Hypothalamus (tissue), 51 donors: Measurements from ENCODE around the gene NIPBL.
"Not testable (repeated sequence)": the region's sequence is repeated elsewhere in the genome, so short reads cannot be mapped to it uniquely, and the experiment has no call there.

Experiments used
- DNase-seq, 51 donors: peaks; one replicate each; lab custom pipeline; 2025; lab: John Stamatoyannopoulos, UW

NIPBL gene

DNA sequence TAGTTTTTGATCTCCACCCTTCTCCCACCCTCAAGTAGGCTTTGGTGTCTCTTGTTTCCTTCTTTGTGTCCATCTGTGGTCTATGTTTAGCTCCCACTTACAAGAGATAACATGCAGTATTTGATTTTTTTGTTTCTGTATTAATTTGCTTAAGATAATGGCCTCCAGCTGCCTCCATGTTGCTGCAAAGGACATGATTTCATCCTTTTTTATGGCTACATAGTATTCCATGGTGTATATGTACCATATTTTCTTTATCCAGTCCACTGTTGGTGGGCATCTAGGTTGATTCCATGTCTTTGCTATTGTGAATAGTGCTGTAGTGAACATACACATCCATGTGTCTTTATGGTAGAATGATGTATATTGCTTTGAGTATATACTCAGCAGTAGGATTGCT is 24.5 kb downstream of the NIPBL start:
- not testable (repeated sequence) for DNase-seq

DNA sequence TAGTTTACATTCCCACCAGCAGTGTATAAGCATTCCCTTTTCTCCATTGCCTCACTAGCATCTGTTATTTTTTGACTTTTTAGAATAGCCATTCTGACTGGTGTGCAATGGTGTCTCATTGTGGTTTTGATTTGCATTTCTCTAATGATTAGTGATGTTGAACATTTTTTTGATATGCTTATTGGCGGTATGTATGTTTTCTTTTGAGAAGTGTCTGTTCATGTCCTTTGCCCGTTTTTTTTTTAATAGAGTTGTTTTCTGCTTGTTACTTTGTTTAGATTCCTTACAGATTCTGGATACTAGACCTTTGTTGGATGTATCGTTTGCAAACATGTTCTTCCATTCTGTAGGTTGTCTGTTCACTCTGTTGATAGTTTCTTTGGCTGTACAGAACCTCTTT is 25.3 kb downstream of the NIPBL start:
- DNase-seq, result no peak

DNA sequence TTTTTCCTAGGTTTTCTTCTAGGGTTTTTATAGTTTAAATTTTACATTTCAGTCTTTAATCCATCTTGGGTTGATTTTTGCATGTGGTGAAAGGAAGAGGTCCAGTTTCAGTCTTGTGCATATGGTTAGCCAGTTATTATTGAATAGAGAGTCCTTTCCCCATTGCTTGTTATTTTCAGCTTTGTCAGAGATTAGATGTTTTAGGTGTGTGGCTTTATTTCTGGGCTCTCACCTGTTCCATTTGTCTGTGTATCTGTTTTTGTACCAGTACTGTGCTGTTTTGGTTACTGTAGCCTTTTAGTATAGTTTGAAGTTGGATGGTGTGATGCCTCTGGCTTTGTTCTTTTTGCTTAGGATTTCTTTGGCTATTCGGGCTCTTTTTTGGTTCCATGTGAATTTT is 25.8 kb downstream of the NIPBL start:
- DNase-seq, result no peak

DNA sequence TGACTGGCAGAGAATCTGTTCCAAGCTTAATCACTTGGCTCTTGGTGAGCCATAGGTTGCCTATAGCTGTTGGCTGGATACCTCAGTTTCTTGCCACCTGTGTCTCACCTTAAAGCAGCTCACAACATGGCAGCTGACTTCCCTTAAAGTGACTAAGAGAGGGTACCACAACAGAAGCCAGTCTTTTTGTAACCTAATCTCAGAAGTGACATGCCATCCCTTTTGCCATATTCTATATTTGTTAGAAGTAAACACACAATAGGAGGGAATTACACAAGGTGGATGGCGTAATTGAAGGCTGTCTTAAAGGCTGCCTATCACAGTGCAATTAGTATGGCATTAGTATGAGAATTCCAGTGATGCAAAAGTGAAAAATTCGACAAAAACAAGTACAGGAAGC is 28.1 kb downstream of the NIPBL start:
- DNase-seq, result no peak

DNA sequence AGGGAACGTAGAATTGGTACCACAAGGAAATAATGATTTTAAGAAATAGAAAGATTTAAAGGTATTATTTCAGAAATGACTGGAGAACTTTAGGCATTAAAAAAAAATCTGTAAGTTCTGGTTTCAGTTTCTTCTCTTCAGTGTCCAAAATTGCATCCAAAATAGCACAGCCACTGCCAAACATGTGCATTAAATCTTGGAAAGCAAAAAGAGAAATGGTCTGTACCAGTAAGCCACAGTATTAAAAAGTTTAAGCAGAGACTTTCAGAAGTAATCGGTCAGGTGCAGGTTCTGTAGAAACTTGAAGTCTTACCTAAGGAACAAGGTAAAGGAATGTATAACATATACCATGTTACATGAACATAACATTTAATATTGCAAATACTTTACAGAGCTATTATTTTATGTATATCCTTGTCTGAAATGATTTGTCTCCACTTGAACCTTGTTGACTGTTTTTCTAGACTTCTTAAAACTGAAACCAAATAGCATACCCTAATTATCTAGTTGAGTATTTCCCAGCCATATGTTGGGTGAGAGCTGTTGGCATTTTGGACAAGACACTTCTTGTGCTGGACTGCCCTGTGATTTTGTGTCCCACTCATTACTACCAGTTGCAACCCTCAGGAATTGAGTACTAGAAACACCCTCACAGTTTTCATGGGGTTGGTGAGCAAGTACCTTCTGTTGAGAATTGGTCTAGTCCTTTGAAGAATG is 32.1 kb downstream of the NIPBL start:
- DNase-seq, result no peak

DNA sequence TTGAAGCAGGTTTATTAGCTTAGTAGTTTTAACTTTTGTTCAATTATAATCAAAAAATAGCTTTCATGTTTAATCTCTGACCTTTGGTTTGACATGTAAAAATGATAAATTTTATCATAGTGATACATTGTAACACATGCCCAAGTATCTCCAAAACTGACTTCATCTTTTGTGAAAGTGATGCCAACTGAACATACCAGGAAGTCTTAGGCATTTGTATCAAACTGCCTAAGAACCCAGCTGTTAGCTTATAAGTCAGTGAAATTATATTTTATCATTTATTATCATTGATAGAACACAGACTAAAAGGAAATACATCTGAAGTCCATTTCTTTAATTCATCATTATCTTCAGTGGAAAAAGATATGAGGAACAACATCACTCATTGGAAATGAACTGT is 39.1 kb downstream of the NIPBL start:
- no peak for DNase-seq

DNA sequence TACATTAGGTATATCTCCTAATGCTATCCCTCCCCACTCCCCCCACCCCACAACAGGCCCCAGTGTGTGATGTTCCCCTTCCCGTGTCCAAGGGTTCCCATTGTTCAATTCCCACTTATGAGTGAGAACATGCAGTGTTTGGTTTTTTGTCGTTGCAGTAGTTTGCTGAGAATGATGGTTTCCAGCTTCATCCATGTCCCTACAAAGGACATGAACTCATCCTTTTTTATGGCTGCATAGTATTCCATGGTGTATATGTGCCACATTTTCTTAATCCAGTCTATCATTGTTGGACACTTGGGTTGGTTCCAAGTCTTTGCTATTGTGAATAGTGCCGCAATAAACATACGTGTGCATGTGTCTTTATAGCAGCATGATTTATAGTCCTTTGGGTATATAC is 40.0 kb downstream of the NIPBL start:
- DNase-seq, result not testable (repeated sequence)

DNA sequence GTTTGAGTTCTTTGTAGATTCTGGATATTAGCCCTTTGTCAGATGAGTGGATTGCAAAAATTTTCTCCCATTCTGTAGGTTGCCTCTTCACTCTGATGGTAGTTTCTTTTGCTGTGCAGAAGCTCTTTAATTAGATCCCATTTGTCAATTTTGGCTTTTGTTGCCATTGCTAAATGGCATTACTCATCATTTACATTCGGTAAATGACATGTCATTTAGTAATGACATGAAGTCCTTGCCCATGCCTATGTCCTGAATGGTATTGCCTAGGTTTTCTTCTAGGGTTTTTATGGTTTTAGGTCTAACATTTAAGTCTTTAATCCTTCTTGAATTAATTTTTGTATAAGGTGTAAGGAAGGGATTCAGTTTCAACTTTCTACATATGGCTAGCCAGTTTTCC is 40.8 kb downstream of the NIPBL start:
- DNase-seq, result not testable (repeated sequence)

DNA sequence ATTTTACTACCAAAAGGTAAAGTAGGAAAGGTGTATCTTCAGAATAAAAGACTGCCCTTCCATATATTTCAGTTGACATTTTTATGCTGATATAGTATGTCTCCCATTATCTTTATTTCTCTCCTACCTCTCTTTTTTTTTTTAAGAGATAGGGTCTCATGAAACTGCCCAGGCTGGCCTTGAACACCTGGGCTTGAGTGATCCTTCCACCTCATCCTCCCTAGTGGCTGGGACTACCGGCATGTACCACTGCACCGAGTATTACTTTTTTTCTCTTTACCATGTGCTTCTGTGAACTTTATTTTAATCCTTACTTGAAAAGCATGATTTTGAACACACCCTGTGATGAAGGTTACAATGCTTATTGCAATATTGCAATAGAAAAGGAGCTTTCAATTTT is 42.7 kb downstream of the NIPBL start:
- DNase-seq, result no peak

DNA sequence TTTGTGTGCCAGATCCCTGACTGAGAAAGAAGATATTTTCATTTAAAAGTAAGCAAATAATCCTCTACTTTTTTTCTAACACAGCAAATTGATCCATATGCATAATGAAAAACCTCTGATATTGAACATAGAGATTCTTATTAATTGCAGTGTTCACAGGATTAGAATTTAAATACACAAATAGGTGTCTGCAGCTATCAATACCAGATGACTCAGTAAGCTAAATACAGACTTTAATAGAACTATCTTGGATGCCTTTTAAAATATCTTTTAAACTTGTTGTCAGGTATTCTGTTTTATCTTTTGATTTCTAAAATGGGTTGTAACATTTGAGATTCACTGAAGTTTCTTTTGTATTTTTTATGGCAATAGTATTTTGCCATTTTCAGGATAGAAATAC is 43.1 kb downstream of the NIPBL start:
- no peak for DNase-seq

DNA sequence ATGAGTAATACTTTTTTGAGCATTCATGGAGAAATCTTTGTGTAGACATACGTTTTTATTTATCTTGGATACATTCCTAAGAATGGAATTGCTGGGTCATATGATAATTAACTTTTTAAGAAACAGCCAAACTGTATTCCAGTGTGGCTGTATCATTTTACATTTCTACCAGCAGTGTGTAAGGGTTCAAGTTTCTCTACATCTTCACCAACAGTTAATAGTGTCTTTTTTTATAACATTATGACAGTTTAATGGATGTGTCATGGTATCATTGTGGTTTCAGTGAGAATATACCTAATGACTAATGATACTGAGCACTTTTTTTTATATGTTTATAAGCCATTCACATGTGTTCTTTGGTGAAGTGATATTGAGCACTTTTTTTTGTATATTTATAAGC is 52.4 kb downstream of the NIPBL start:
- DNase-seq, result no peak

DNA sequence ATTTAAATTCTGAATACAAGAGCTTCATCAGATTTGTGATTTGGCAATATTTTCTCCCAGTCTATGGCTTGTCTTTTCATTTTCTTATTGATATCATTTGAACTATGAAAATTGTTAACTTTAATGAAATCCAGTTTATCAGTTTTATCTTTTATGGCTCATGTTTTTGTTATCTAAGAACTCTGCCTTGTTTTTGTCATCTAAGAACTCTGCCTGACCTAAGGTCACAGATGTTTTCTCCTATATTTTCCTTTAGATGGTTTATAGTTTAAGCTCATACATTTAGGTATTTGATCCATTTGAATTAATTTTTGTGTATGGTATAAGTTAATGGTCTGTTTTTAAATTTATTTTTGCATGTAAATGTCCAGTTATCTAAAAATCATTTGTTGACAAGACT is 52.9 kb downstream of the NIPBL start:
- DNase-seq, result no peak

DNA sequence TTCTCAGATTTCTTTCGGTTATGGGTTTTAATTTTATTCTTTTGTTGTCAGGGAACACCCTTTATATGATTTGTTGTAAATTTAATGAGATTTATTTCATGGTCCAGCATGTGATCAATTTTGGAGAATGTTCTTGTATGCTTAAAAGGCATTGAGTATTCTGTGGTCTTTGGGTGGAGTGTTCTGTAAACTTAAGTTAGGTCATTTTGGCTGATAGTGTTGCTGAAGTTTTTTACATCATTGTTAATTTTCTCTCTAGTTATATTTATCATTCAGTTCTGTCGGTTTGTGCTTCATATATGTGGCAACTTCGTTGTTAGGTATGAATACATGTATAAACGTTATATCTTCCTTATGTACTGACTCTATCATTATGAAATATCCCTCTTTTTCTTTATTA is 55.5 kb downstream of the NIPBL start:
- no peak for DNase-seq

DNA sequence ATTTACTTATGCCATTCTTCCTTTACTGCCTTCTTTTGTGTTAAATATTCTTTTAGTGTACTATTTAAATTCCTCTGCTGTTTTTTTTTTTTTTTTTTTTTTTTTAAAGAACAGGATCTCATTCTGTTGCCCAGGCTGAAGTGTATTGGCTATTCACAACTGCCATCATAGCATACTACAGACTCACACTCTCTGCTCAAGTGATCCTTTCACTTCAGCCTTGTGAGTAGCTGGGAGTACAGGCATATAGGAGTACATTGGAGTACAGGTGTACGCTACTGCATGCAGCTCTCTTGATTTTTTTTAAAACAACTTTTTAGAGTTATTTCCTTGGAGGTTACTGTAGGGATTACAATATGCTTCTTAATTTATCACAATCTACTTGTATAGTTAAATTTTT is 56.1 kb downstream of the NIPBL start:
- DNase-seq, result no peak

DNA sequence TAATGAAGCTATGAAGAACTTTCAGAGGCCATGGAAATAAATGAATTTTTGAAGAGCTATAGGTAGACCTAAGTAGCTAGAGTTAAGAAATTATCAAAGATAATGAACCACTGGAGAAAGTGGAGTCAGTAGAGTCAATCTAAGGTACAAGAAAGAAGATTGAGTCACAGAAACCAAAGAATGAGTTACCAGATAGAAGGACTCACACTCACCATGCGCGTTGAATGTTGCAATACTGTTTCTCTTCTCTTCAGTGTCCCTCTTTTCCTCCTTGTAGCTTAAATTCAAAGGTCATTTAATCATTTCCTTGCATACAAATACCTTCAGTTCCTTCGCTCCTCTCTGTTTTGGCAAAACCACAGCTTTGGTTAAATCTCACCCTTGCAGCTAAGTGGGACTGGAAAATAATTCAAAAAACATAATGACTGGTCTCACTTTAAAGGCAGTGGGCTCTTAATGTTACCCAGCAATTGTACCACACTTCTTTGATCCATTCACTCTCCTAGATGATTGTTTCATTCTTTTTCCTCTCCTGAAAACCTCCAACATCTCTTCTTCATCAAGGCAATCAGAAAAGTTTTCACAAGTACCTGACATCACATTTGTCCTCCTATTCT is 58.3 kb downstream of the NIPBL start:
- no peak for DNase-seq

DNA sequence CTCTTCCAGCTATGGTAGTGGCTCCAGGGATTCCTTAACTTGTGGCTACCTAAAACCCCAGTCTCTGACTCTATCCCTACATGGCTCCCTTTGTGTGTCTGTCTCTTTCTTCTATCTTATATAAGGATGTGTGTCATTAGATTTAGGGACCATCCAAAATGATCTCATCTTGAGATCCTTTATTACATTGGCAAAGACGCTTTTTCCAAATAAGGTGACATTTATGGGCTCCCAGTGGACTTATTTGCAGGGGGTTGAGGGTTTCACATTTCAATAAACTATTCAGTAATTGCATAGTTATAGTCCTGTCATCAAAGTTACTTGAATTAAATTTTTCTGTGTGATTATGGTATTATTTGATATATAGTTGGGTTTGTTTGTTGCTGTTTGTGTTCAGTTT is 59.2 kb downstream of the NIPBL start:
- no peak for DNase-seq

DNA sequence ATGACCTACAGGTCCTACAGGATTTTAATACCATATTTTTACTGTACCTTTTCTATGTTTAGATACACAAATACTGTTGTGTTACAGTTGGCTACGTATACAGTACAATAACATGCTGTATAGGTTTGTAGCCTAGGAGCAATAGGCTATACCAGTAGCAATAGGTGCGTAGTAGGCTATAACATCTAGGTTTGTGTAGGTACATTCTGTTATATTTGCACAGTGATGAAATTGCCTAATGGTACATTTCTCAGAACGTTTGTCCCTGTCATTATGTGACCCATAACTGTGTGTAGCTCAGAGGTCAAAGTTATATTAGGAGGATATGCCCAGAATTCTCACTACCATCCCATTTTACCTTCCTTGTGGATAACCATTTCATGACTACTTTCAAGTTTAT is 59.7 kb downstream of the NIPBL start:
- DNase-seq, result no peak

DNA sequence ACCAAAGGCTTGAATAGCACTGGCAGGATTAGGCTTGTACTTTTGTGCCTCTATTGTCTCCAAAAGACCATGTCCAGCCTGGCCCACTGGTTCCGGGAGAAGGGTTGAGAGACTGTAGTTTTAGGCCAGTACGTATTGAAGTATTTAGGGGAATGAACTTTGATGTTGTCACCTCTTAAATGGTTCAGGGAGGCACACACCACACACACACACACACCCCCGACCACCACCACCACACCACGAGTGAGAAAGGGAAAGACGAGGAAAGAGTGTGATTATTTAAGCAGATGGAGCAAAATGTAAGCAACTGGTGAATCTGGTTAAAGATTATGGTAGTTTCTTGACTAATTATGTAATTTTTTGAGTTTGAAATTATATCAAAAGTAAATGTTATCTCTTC is 61.6 kb downstream of the NIPBL start:
- no peak for DNase-seq

DNA sequence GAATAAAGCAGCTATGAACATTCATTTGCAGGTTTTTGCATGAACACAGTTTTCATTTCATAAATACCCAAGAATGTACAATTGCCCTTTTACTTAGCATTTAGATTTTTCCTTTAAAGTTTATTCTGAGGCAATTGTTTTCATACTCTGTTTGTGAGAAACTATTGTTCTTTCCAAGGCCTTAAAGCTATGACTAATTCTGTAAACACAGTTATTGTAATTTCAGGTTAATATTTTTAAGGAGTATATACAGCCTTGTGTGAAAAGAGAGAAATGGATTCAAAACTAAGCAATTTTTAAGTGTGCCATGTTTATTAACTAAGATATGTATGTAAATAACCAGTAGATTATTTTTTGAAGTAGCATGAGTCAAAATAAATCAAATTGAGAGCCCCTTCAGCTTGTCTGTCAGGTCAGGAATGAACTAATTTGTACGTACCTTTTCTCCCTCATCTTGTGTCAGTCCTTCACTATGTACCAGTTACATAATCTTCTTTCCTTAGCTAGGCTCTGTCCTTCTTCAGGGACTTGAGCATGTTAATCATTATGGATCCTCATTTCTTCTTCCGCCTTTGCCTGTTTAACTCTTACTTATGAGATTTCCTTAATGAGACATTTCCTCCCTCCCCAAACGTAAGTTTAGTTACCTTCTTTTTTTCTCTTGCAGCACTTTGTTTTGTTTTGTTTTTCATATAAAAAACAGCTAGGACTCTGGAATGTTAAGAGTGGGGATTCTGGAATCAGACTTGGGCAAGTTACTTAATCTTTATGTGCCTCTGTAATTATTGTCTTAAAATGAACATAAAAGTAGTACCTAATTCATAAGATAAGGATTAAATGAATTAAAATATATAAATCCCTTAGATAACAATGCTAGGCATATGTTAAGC is 63.6 kb downstream of the NIPBL start:
- no peak for DNase-seq

DNA sequence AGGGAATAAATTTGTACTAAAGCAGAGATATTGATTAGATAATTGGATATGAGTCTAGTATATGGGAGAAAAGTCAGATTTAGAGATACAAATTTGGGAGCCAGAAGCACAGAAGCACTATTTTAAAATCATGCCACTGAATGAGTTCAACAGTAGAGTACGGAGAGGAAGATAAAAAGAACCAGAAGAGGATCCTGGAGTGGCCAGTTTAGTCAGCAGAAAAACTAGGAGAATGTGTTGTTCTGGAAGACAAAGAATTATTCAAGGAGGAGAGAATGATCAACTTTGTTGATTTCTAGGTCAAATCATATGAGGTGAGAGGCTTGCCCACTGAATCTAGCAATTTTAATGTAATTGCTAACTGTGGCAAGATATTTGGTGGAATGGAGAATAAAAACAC is 67.0 kb downstream of the NIPBL start:
- no peak for DNase-seq

DNA sequence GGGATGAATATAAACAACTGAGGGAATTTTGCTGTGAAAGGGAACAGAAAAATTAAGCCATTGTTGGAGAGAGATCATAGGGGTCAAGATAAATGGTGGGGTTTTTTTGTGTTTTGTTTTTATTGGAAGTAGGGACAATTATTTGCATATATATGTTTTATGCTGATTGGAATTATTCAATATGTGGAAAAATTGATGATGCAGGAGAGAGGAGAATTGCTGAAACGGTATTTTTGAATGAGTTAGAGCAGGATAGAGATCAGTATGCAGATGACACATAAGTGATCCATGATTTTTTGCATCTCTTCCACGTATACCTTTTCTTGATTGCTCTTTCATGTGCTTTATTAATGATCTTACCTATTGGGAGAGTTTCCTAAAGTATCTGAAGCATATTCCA is 67.5 kb downstream of the NIPBL start:
- DNase-seq, result no peak
